Measurements from ENCODE around the gene ZNF516. TPM values are rescaled to one million over a fixed set of nuclear protein-coding genes. Genes with fewer than 3 reads are reported as not detected.

ZNF516 gene
- total and polyA plus RNA-seq, 2 experiments from 2014 or later: 18.2 to 29.2 TPM

DNA sequence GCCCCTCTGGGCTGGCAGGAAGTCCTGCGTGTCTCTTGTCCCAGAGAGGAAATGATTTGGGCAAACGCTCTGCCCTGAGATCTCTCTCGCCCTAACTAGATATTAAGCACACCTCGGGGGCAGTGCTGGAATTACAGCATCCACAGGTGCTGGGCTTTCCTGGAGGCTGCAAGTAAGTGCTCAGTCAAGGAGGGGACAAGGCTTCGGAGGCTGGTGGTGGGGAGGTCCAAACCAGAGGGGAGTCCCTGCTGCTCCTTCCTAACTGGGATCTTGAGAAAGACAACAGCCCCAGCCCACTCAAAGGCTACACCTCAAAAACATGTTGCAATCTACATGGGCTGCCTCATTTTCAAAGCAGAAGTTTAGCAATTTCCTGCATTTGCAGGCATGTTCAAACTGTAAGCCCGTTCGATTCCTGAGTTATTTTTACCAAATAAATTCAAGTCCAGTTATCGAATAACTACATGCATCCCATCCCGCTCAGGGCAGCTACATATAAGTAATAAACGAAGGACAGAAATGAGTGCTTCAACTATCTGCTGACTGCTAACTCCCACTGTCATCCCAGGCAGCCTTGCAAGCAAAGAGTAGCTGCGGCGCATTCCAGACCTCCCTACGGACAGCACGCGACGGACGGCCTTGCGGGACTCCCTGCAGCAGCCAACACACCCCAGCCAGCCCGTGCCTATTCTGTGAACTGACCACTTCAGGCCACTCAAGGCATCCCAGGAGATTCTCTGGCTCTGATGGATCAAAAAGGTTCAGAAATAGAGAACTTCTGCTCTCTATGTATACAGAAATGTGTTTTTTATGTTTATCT, 27.5 kb downstream of the ZNF516 start:
- Histone ChIP-seq H2AFZ (no peak overlapping the region), H3K4me2 (no peak overlapping the region), H3K4me3 (no peak overlapping the region), H3K9me2 (replicated peaks; ENCODE audit: insufficient read depth) (no peaks in the 10 kb centered on the region), H3K79me2 (peaks cover 98% of the 10 kb centered on the region), H3K36me3 (replicated peaks; ENCODE audit: insufficient read depth, low read depth) (no peaks in the 10 kb centered on the region), H4K20me1 (ENCODE audit: insufficient read depth, poor library complexity, severe bottlenecking) (peaks cover 92% of the 10 kb centered on the region), H3K27ac (no peak overlapping the region), H3K27me3 (no peaks in the 10 kb centered on the region), H3K4me1 (ENCODE audit: insufficient read depth) (peaks cover 10% of the 10 kb centered on the region), H3K9me3 (ENCODE audit: low read depth) (no peaks in the 10 kb centered on the region)
- 80% methylated on average over 19 of the region's 19 CpGs for WGBS (ENCODE audit: low lambda C conversion rate, missing lambda C conversion rate)
- no peak for DNase-seq (ENCODE audit: low spot score)
- TF ChIP-seq CTCF (IDR thresholded peaks at IDR 0.05; ENCODE audit: poor library complexity) (no peak), EZH2phosphoT487 (IDR thresholded peaks at IDR 0.05; ENCODE audit: low read depth, severe bottlenecking, unreplicated experiment) (no peak), EZH2 (IDR thresholded peaks at IDR 0.05; ENCODE audit: borderline replicate concordance) (no peak)

DNA sequence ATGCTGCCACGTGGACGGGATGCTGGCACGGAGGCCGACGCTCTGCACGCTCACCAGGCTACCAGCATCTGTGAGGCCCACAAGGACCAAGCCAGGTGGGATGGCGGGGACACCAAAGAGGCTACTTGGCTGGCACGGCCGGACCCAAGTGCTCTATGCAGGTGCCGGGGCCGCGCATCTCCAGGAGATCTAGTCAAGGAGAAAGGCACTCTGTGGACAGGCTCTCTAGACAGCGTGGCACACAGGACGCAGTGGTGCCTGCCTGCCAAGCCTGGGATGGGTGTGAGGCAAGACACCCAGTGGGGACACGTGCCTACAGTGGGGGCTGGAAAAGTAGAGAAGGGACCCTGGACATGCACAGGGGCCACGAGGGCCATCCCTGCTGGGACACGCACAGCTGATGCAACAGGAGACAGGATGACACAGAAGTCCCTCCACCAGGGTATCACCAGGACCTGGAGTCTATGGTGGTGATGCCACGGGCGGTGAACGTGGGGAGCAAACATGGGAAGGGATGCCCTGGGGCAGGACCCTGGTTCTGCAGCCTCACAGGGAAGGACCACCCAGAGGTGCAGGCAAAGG, 28.5 kb downstream of the ZNF516 start:
- WGBS (ENCODE audit: low lambda C conversion rate, missing lambda C conversion rate): 97% methylated on average over 20 of the region's 20 CpGs
- H4K20me1 ChIP-seq (ENCODE audit: insufficient read depth, poor library complexity, severe bottlenecking): peaks cover 86% of the 10 kb centered on the region
- H3K4me1 ChIP-seq (ENCODE audit: insufficient read depth): peaks cover 10% of the 10 kb centered on the region
- no peak overlapping the region for H3K27ac ChIP-seq
- H3K4me3 ChIP-seq: no peak overlapping the region
- no peak overlapping the region for H2AFZ ChIP-seq
- no peak overlapping the region for H3K4me2 ChIP-seq
- no peaks in the 10 kb centered on the region for H3K27me3 ChIP-seq
- no peaks in the 10 kb centered on the region for H3K9me2 ChIP-seq (replicated peaks; ENCODE audit: insufficient read depth)
- no peaks in the 10 kb centered on the region for H3K36me3 ChIP-seq (replicated peaks; ENCODE audit: insufficient read depth, low read depth)
- no peak for DNase-seq (ENCODE audit: low spot score)
- H3K79me2 ChIP-seq: peaks cover 98% of the 10 kb centered on the region
- no peak for TF ChIP-seq EZH2 (IDR thresholded peaks at IDR 0.05; ENCODE audit: borderline replicate concordance)
- no peak for TF ChIP-seq CTCF (IDR thresholded peaks at IDR 0.05; ENCODE audit: poor library complexity)
- no peak for TF ChIP-seq EZH2phosphoT487 (IDR thresholded peaks at IDR 0.05; ENCODE audit: low read depth, severe bottlenecking, unreplicated experiment)
- no peaks in the 10 kb centered on the region for H3K9me3 ChIP-seq (ENCODE audit: low read depth)

- peaks cover 88% of the 10 kb centered on the region for H4K20me1 ChIP-seq (ENCODE audit: insufficient read depth, poor library complexity, severe bottlenecking)
- DNase-seq (ENCODE audit: low spot score): no peak
- H3K27me3 ChIP-seq: no peaks in the 10 kb centered on the region
- no peaks in the 10 kb centered on the region for H3K9me2 ChIP-seq (replicated peaks; ENCODE audit: insufficient read depth)
- no peaks in the 10 kb centered on the region for H3K36me3 ChIP-seq (replicated peaks; ENCODE audit: insufficient read depth, low read depth)
- peaks cover 10% of the 10 kb centered on the region for H3K4me1 ChIP-seq (ENCODE audit: insufficient read depth)
- no peak overlapping the region for H3K4me2 ChIP-seq
- H3K9me3 ChIP-seq (ENCODE audit: low read depth): no peaks in the 10 kb centered on the region
- H3K79me2 ChIP-seq: peaks cover 98% of the 10 kb centered on the region
- no peak overlapping the region for H2AFZ ChIP-seq
- TF ChIP-seq EZH2phosphoT487 (IDR thresholded peaks at IDR 0.05; ENCODE audit: low read depth, severe bottlenecking, unreplicated experiment): no peak
- TF ChIP-seq CTCF (IDR thresholded peaks at IDR 0.05; ENCODE audit: poor library complexity): no peak
- no peak for TF ChIP-seq EZH2 (IDR thresholded peaks at IDR 0.05; ENCODE audit: borderline replicate concordance)
- H3K4me3 ChIP-seq: no peak overlapping the region
- no peak overlapping the region for H3K27ac ChIP-seq
- WGBS (ENCODE audit: low lambda C conversion rate, missing lambda C conversion rate): 66% methylated on average over 23 of the region's 23 CpGs
These were observed 29.2 kb downstream of the ZNF516 start for GRCh38 chr18:76465630-76466409.

Data from hepatocyte (in vitro differentiated cells).